ENCODE measurements around the gene R3HDM1.

R3HDM1 gene

GRCh38 chr2:135733045-135733444 is 201.8 kb downstream of the R3HDM1 start:
- no peak for DNase-seq

GRCh38 chr2:135736546-135736945 is 205.3 kb downstream of the R3HDM1 start:
- DNase-seq, result no peak

- DNase-seq, result no peak
Observed at GRCh38 chr2:135740206-135740605, 208.9 kb downstream of the R3HDM1 start.

DNA sequence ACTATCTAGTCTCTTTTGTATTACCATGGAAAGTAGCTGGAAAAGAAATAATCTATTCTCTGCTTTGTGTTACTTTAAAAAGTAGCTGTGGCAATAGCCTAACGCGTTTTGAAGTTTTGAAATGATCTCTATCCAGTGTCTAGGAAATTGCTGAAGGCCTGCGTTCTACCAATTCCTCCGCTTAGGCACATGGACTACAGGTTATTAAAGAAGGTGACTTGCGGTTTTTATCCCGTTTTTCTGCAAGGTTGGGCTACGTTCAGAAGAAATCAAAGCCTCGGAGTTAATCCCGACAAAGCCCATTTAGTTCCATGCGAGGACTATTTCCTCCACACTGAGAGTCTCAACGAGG is 209.7 kb downstream of the R3HDM1 start:
- DNase-seq, result no peak

DNA sequence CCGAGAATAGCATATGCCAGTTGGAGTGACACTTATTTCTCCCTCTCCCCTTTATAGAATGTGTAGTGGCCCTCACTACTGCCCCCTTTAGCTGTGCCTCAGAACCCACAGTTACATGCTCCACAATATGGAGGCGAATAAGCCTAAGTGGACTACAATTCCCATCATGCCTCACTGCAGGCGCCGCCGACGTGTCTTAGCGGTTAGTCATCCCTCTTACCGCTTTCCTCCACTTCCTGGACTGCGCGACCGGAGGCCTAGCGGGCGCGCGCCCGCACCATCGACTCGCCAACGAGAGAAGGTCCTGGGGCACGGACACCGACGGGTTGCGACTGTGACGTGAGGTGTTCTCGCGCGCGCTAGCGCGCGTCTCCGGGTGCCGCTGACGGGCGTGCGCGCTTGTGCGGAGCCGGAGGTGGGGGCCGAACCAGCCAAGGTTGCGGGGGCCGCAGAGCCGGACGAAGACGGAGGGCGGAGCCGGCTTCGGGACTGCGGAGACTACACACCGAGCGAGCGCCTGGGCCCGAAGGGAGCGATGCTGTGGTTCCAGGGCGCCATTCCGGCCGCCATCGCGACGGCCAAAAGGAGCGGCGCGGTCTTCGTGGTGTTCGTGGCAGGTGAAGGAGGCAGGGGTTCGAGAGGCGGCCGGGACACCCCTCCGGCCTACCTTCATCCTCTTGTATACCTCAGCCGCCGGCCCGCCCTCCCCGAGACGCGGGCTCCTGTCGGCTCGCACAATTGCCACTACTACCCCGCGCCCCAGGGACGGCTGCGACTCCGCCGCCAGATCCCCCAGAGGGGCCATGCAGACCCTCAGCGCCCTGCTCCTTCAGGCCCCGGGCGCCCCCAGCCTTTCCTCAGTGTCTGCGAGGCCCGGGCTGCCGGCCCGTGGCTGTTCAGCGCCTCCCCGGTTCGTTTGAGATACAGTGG is 210.4 kb downstream of the R3HDM1 start, which contains the start of gene UBXN4:
TSS of gene UBXN4 (plus strand) at position 461 of the 930 bp plus-strand sequence. CDS start at position 536, 75 bp downstream.
- DNase-seq, result peak; percentile 91

- DNase-seq, result no peak
Observed at GRCh38 chr2:135742325-135742757, 211.1 kb downstream of the R3HDM1 start.

DNA sequence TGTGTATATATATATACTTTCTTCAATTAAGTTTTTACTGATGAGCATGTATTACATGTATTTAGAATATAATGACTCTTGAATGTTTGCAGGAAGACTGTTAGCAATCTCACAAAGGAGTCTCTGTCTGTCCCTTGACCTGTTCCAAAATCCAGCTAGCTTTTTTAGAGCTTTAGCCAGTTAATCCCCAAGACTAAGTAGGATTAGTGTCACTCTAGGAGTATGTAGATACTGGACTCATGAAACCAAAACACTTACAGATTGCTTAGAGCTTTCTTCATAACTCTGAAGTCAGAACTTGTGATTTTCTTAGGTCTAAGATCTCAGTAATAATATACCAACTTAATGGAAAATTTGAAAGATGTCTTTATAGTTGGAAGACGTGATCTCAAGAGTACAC is 212.6 kb downstream of the R3HDM1 start:
- DNase-seq, result no peak

- no peak for DNase-seq
Observed at GRCh38 chr2:135744760-135745314, 213.6 kb downstream of the R3HDM1 start.

GRCh38 chr2:135745545-135745944 is 214.3 kb downstream of the R3HDM1 start:
- DNase-seq, result no peak

- no peak for DNase-seq
Observed at GRCh38 chr2:135755573-135755972, 224.3 kb downstream of the R3HDM1 start.

DNA sequence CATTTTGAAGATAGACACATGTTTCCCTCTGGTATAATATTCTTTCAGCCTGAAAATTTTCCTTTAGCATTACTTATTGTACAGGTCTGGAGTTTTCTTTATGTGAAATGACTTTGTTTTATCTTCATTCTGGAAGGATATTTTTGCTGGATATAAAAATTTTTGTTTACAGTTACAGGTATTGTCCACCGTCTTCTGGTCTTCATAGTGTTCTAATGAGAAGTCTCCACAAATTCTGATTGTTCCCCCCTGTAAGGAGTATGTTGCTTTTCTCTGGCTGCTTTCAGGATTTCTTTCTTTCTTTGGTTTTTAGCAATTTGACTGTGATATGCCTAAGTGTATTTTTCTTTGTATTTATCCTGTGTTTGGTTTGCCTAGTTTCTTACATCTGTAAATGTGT is 225.4 kb downstream of the R3HDM1 start:
- DNase-seq, result no peak

GRCh38 chr2:135762022-135762421 is 230.7 kb downstream of the R3HDM1 start:
- DNase-seq, result no peak

- no peak for DNase-seq
Observed at GRCh38 chr2:135762530-135762929, 231.2 kb downstream of the R3HDM1 start.

GRCh38 chr2:135768863-135769262 is 237.6 kb downstream of the R3HDM1 start:
- DNase-seq, result no peak

GRCh38 chr2:135773319-135773718 is 242.0 kb downstream of the R3HDM1 start:
- DNase-seq, result no peak

DNA sequence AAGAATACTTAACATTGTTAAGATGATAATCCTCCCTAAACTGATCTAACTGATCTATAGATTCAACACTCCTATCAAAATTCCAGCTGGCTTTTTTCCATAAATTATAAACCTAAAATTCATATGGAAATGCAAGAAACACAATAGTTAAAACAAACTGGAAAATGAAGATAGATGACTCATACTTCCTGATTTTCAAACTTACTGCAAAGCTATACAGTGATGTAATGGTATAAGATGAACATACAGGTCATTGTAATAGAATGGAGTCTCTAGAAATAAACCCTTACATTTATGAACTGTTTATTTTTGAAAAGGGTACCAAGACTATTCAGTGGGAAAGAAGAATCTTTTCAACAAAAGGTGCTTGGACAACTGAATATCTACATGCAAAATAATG is 242.6 kb downstream of the R3HDM1 start:
- no peak for DNase-seq

Measured in stimulated activated CD4-positive, alpha-beta T cell treated with anti-CD3 and anti-CD28 coated beads, Interleukin-12 subunit alpha, Interleukin-12 subunit beta, amount 100 ng/mL, for 4 hours (primary cell).